Progenitor cell of endocrine pancreas (in vitro differentiated cells): ENCODE measurements around the gene ATG7. TPM values are rescaled to one million over a fixed set of nuclear protein-coding genes. Genes with fewer than 3 reads are reported as not detected.

Source experiments
- DNase-seq: peaks from one replicate; pipeline ENCODE4 v3.0.0; 2021; ENCODE audit warnings: low spot score; ENCODE audit not compliant: unreplicated experiment
- H3K27ac Mint-ChIP-seq: 2 replicates; pipeline ENCODE4 v1.8.0; 2021; ENCODE audit warnings: mild to moderate bottlenecking, moderate library complexity, mixed read lengths
- H3K27me3 Mint-ChIP-seq: 2 replicates; pipeline ENCODE4 v1.8.0; 2021; ENCODE audit warnings: mixed read lengths
- H3K36me3 Mint-ChIP-seq: 2 replicates; pipeline ENCODE4 v1.8.0; 2022; ENCODE audit warnings: mixed read lengths; ENCODE audit not compliant: insufficient read depth
- H3K4me1 Mint-ChIP-seq: 2 replicates; pipeline ENCODE4 v1.8.0; 2021; ENCODE audit warnings: low read depth, mixed read lengths
- H3K4me3 Mint-ChIP-seq: 2 replicates; pipeline ENCODE4 v1.8.0; 2021; ENCODE audit warnings: low read depth, mild to moderate bottlenecking, moderate library complexity, mixed read lengths
- H3K9me3 Mint-ChIP-seq: 2 replicates; pipeline ENCODE4 v1.8.0; 2021; ENCODE audit warnings: low read depth, mixed read lengths
- CTCF ChIP-seq: fragments of 200-600 bp; sonication (generic); IDR thresholded peaks from one replicate; pipeline ENCODE4 v1.5.0; 2021; ENCODE audit warnings: antibody characterized with exemption, mild to moderate bottlenecking; ENCODE audit not compliant: unreplicated experiment
- total RNA-seq: library from RNA; stranded (reverse); gene quantifications from 2 replicates; pipeline ENCODE4 v1.2.1, GENCODE V29; 2021

Gene ATG7
- total RNA-seq, 1 donor from 2014 or later: 29.1 TPM

DNA sequence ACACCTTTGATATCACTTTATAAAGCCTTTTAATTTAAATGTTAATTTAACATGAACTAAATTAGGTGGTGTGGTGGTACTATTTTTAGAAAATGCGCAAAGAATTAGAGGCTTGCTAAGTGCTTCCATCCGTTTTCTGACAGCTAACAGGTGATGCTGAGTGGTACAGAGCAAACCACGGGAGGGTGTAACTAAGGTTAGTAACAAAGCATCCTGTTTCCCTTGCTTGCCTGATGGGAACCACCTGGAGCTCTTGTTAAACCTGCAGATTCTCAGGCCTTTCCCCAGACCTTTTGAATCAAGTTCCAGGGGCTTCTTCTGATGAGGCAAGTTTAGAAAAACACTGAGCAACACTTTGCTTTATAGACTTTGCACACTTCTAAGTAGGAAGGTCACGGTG is 101.0 kb downstream of the ATG7 start:
- H3K4me3 Mint-ChIP-seq: no peak overlapping the region
- no peak for TF ChIP-seq CTCF
- no peaks in the 10 kb centered on the region for H3K27me3 Mint-ChIP-seq
- no peak overlapping the region for H3K27ac Mint-ChIP-seq
- peaks cover 1% of the 10 kb centered on the region for H3K36me3 Mint-ChIP-seq
- DNase-seq: no peak
- H3K9me3 Mint-ChIP-seq: no peaks in the 10 kb centered on the region
- H3K4me1 Mint-ChIP-seq: peaks cover 2% of the 10 kb centered on the region

- DNase-seq: no peak
- Mint-ChIP-seq H3K27me3 (no peaks in the 10 kb centered on the region), H3K27ac (no peak overlapping the region), H3K4me3 (no peak overlapping the region), H3K9me3 (no peaks in the 10 kb centered on the region), H3K36me3 (peaks cover 1% of the 10 kb centered on the region), H3K4me1 (peaks cover 2% of the 10 kb centered on the region)
- TF ChIP-seq CTCF: no peak
Observed at GRCh38 chr3:11373654-11374053, 101.5 kb downstream of the ATG7 start.

DNA sequence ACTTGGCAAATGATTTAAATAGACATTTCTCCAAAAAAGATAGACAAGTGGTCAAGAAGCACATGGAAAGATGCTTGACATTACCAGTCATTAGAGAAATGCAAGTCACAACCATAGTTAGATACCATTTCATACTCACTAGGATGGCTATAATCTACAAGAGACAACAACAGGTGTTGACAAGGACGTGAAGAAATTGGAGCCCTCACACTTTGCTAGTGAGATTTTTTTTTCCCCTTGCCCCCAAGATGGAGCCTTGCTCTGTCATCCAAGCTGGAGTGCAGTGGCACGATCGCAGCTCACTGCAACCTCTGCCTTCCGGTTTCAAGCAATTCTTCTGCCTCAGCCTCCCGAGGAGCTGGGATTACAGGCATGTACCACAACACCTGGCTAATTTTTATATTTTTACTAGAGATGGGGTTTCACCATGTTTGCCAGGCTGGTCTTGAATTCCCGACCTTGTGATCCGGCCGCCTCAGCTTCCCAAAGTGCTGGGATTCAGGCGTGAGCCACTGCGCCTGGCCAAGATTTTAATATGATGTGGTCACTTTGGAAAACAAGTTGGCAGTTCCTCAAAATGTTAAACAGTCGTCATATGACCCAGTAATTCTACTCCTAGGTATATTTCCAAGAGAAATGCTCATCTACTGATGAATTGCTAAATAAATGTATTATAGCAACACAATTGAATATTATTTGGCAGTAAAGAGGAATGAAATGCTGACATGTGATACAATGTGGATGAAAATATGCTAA is 103.3 kb downstream of the ATG7 start:
- Mint-ChIP-seq H3K36me3 (peaks cover 1% of the 10 kb centered on the region), H3K4me1 (peaks cover 12% of the 10 kb centered on the region), H3K27ac (no peak overlapping the region), H3K4me3 (no peak overlapping the region), H3K27me3 (no peaks in the 10 kb centered on the region), H3K9me3 (no peaks in the 10 kb centered on the region)
- TF ChIP-seq CTCF: no peak
- DNase-seq: no peak

- no peak for DNase-seq
- H3K27ac Mint-ChIP-seq: no peak overlapping the region
- H3K4me1 Mint-ChIP-seq: peaks cover 16% of the 10 kb centered on the region
- TF ChIP-seq CTCF: no peak
- H3K4me3 Mint-ChIP-seq: no peak overlapping the region
- no peaks in the 10 kb centered on the region for H3K27me3 Mint-ChIP-seq
- no peaks in the 10 kb centered on the region for H3K36me3 Mint-ChIP-seq
- H3K9me3 Mint-ChIP-seq: no peaks in the 10 kb centered on the region
Observed at GRCh38 chr3:11377719-11378118, 105.5 kb downstream of the ATG7 start.

DNA sequence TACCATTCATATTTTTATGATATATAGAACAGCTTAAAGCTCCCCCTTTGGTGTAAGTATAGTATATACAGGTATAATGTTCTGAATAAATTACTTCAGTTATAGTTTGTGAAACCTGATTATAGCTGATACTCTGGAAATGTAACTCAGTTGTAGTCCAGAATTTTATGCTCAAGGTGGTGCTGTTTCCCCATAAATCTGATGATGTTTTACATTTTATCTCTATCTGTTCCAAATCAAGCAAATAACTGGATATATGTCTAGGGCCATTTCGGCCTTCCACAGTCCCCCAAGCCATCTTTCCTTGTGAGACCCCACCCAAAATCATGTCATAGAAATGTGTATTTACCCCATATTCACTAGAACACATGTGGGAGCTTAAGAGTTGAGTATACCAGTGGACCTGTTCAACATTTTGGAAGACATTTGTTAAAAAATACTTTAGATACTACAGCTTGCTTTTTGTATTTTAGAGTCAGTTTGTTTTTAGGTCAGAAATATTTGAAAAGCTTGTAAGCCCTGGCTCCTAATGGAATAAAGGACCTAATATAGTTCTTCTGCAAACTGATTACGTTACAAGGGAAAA is 107.1 kb downstream of the ATG7 start:
- no peak for DNase-seq
- Mint-ChIP-seq H3K36me3 (no peaks in the 10 kb centered on the region), H3K4me3 (no peak overlapping the region)

More for the DNA sequence above, 107.1 kb downstream of the ATG7 start:
- no peak overlapping the region for H3K27ac Mint-ChIP-seq
- TF ChIP-seq CTCF: peak; percentile 78
- H3K4me1 Mint-ChIP-seq: peaks cover 16% of the 10 kb centered on the region
- no peaks in the 10 kb centered on the region for H3K27me3 Mint-ChIP-seq
- H3K9me3 Mint-ChIP-seq: no peaks in the 10 kb centered on the region
